Stimulated activated CD4-positive, alpha-beta T cell treated with anti-CD3 and anti-CD28 coated beads, Interleukin-15, amount 100 ng/mL, for 24 hours (primary cell): ENCODE measurements around the gene IL20.

Experiments used
- DNase-seq: peaks from one replicate; pipeline ENCODE4 v3.0.0-alpha.2; 2020

The IL20 gene

GRCh38 chr1:206905295-206906164, 40.1 kb downstream of the IL20 start:
- DNase-seq = peak; percentile 68

DNA sequence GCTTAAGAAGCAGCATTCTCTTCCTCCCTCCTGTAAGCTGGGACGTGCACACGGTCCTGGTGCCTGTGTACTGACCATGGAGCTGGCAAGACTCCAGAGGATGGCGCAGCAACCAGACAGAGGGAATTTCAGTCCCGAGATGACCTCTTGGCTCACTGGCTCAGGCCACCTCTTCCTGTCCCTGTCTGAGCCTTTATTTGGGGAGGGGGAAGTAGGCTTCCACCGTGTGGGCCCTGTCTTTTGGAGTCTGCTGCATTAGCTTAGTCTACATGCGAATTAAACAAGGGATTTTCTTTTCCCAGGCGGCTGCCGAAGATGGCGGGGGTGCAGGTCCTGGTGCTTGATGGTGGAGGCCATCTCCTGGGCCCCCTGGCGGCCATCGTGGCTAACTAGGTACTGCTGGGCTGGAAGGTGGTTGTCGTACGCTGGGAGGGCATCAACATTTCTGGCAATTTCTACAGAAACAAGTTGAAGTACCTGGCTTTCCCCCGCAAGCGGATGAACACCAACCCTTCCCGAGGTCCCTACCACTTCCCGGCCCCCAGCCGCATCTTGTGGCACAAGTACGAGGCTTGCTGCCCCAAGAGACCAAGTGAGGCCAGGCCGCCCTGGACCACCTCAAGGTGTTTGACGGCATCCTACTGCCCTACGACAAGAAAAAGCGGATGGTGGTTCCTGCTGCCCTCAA, 42.0 kb downstream of the IL20 start:
- DNase-seq = no peak

- no peak for DNase-seq
Observed at GRCh38 chr1:206908038-206908437, 42.6 kb downstream of the IL20 start.

DNA sequence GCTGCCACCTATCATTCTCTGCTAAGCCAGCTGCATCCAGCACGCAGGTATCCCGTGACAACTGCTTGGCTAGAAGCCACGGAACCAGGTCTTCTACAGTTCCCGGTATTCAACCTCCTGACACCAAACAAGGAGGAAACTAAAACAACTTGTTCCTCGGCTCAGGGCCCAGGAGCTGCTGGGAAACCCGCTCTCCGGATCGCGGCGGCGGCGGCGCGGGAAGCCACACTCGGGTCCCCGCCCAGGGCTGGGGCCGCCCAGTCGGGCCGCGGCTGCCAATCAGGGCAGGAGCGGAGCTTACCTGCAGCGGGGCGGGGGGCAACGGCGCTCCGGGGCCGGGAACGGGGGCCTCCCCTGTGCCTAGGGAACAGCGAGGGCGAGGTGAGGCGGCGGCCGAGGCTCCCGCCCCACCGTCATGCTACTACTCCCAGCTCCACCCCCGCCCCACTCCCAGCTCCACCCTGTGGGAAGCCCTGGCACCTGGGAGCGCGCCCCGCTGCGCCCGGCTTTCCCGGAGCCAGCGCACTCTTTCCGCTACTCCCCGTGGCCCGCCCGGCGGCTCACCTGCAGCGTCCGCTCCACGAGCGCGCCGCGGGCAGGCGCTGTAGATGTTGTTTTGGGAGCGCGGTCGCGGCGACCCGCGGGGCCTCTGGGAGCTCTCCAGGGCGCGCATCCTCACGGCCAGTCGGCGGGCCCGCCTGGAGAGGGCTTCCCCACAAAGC, 43.9 kb downstream of the IL20 start:
- peak; percentile 65 for DNase-seq

DNA sequence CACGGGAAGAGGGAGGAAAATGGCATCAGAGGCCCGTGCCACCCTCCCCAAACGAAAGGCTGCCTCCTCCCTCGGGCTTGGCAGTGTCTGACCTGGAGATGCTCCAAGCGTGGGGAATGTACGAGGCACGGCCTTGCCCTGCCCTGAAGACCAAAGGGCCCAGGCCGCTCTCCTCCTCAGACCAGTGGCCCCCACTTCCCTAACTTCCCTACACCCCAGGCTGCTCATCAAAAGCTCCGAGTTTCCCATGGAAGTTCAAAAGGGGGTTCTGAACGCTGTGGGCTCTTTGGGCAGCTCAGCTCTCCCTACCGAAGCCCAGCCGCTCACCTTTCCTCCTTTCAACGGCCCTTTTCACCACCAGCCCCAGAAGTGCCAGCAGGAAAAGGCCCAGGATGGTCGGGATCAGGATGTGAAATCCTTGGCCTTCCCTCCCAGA, 44.5 kb downstream of the IL20 start:
- no peak for DNase-seq

DNA sequence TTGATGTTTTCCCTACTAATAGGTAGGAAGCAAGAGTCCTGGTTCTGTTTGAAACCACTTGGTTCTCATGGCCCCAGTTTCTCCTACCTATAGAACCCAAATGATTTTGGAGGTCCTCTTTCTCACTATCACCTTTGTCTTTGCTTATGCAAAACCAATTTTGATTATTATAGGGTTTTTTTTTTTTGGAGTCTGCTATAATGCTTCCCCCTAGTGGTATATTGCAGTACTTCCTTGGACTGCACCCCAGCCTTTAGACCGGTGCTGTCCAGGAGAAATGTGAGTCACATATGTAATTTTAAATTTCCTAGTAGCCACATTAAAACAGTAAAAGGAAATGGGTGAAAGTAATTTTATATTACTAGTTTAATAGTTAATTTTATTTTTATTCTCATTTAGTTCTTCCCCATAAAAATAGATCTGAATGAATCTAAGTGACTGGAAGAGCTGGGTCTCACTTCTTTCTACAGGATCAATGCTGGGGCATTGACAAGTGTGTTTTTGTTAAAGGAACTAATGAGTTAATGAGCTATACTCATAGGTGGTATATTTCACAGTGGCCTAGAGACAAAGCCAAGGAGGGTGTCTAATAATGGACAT, 45.7 kb downstream of the IL20 start:
- DNase-seq = peak; percentile 32

GRCh38 chr1:206912445-206913095, 47.1 kb downstream of the IL20 start:
- DNase-seq = peak; percentile 73

DNA sequence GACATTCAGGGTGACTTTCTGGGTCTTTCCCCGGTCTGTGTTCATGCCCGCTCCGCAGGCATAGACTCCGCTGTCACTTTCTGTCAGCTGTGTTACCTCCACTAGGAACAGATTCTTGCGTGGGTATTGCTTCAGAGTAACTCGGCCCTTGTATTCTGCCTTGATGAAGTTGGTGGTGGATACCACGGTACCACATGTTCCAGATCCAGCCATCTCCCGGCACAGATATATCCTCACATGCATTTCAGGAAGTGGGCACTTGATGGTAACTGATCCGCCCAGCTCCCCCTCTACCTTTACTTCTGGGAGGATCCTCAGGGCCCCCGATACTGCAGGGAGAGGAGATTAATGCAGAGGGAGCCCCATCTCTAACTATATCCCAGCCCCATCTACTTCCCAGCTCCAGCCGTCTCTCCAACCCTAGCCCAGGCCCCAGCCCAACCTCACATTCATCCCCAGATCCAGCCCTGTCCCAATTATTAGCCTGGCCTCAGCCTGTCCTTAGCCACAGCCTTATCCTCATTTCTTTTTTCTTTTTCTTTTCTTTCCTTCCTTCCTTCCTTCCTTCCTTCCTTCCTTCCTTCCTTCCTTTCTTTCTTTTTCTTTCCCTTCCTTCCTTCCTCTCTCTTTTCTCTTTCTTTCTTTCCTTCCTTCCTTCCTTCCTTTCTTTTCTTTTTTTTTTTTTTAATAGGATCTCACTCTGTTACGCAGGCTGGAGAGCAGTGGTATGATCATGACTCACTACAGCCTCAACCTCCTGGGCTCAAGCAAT, 48.5 kb downstream of the IL20 start:
- DNase-seq = no peak

DNA sequence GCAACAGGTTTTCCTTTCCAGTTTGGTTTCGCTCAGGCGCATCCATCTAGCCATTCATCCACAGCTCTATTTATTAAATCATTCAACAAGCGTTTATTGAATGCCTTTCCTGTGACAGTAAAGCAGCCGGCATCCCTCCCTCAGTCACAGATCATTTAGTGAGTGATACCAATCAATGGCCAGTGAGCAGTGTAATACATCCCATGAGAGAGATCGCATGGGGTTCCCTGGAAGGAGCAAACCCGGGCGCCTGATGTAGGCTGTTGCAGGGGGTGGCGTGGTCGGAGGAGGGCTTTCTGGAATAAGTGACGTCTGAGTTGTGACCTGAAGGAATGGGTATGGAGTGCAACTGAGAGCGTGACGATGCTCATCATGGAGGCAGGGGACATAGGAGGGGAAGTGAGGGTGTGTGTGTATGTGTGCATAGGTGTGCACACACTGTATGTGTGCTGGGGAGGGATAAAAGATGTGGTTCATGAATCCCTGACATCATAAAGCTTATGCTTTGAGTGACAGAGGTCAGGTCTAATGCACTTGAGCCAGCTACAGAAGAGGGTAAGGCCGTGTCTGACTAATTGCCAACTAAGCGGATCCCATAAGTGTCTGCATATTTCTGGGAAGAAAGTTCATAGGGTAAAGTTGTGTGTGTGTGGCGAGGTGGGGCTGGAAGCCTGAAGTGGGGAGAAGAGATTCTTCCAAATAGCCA, 49.8 kb downstream of the IL20 start:
- no peak for DNase-seq

DNA sequence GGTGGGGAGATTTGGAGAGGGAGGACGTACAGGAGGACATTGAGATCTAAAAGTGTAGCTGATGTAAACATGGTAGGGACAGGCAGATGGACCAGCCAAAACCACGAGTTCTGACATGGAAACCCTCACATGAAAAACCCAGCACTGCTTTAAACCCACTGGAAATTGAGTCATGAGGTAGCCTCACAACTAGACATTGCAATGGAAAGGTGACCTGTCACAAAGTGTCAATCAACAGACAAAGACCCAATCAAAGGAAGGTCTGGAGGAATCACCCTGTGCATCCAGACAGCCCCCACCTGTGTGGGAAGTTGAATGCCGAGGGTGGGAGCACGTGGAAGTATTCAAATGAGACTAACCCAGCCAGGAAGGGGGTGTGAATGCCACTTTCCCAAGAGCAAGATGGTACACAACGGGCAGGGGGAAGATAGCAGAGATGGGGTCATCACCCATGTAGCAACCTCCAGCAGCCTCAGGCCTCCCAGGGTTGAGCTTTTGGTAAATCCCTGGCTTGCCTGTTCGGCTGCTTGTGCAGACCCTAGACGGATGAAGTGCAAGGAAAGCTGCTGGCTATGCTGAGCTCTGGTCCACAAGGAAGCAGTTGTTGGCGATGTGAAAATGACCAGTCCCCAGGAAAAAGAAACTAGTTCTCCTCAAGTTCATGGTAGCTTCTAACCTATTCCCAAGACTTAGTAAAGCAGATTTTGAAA, 50.7 kb downstream of the IL20 start:
- DNase-seq = peak; percentile 22

GRCh38 chr1:206918076-206918475, 52.7 kb downstream of the IL20 start:
- no peak for DNase-seq
